SK-N-SH (cell line): ENCODE results near the gene SDK1. TPM values are rescaled to one million over a fixed set of nuclear protein-coding genes. Genes with fewer than 3 reads are reported as not detected.

Source experiments
- CTCF ChIA-PET: fragments of 300-600, 350-600 bp; formaldehyde crosslinking; extraction: SDS; loops from one replicate; lab custom pipeline; 2021; lab: Yijun Ruan, JAX
- POLR2A ChIA-PET: fragments of 350-600 bp; sonication (Branson Sonifier 250); formaldehyde crosslinking; extraction: SDS; loops from one replicate; lab custom pipeline; 2020; ENCODE audit warnings: antibody characterized with exemption, inconsistent platforms; lab: Yijun Ruan, JAX
- DNase-seq: peaks from one replicate; pipeline ENCODE4 v3.0.0; 2012
- H2AFZ ChIP-seq: fragments of 200-600 bp; sonication (generic); 2 replicates; pipeline ENCODE4 v1.8.1; 2016; ENCODE audit warnings: antibody characterized with exemption, mild to moderate bottlenecking, low read depth
- H3F3A ChIP-seq: fragments of 200-600 bp; sonication (generic); replicated peaks from 2 replicates; pipeline ENCODE3; 2016; ENCODE audit warnings: antibody characterized with exemption, mild to moderate bottlenecking; ENCODE audit not compliant: insufficient read depth
- H3K27ac ChIP-seq, 2 experiments: fragments of 200-500 bp in 1 of 2; fragments of 200-600 bp in 1 of 2; sonication (Bioruptor generic) in 1 of 2; sonication (generic), shearing (Covaris generic) in 1 of 2; 2 replicates each; pipeline versions ENCODE4 v1.5.1 to v1.6.1; 2014 to 2016; ENCODE audit warnings: low read depth in 2 of 2, inconsistent platforms in 1 of 2, low read length in 1 of 2, mild to moderate bottlenecking in 1 of 2, mixed read lengths in 1 of 2
- H3K27me3 ChIP-seq: fragments of 200-600 bp; sonication (generic), shearing (Covaris generic); 2 replicates; pipeline ENCODE4 v1.6.1; 2016; ENCODE audit warnings: mixed run types; ENCODE audit not compliant: insufficient read depth
- H3K36me3 ChIP-seq, 2 experiments: fragments of 200-500 bp in 1 of 2; fragments of 200-600 bp in 1 of 2; sonication (Bioruptor generic) in 1 of 2; sonication (generic) in 1 of 2; replicated peaks in 1 of 2; 2 replicates each; pipeline versions ENCODE3 to v1.5.1; 2014 to 2016; ENCODE audit warnings: low read length in 1 of 2, mild to moderate bottlenecking in 1 of 2; ENCODE audit not compliant: insufficient read depth in 2 of 2, control insufficient read depth in 1 of 2
- H3K4me1 ChIP-seq, 2 experiments: fragments of 200-500 bp in 1 of 2; fragments of 200-600 bp in 1 of 2; sonication (Bioruptor generic) in 1 of 2; sonication (generic), shearing (Covaris generic) in 1 of 2; 2 replicates each; pipeline versions ENCODE4 v1.5.1 to v1.6.1; 2014 to 2016; ENCODE audit warnings: low read depth in 1 of 2, low read length in 1 of 2, mixed run types in 1 of 2; ENCODE audit not compliant: insufficient read depth in 2 of 2, control insufficient read depth in 1 of 2
- H3K4me2 ChIP-seq: fragments of 200-600 bp; sonication (generic), shearing (Covaris generic); 2 replicates; pipeline ENCODE4 v1.6.1; 2017; ENCODE audit warnings: mixed run types
- H3K4me3 ChIP-seq, 2 experiments: fragments of 200-500 bp in 1 of 2; fragments of 200-600 bp in 1 of 2; sonication (Bioruptor generic) in 1 of 2; sonication (generic), shearing (Covaris generic) in 1 of 2; 2 replicates each; pipeline versions ENCODE4 v1.5.1 to v1.8.1; 2014 to 2016; ENCODE audit warnings: low read depth in 2 of 2, inconsistent platforms in 1 of 2, low read length in 1 of 2, mild to moderate bottlenecking in 1 of 2, mixed read lengths in 1 of 2, moderate library complexity in 1 of 2
- H3K79me2 ChIP-seq: fragments of 200-600 bp; sonication (generic); 2 replicates; pipeline ENCODE4 v1.8.1; 2017; ENCODE audit warnings: mild to moderate bottlenecking; ENCODE audit not compliant: insufficient read depth
- H3K9ac ChIP-seq: fragments of 200-600 bp; sonication (generic); 2 replicates; pipeline ENCODE4 v1.6.1; 2017; ENCODE audit warnings: mixed run types
- H3K9me2 ChIP-seq: fragments of 200-600 bp; sonication (generic); 2 replicates; pipeline ENCODE4 v1.6.1; 2017; ENCODE audit warnings: mixed run types
- H3K9me3 ChIP-seq: fragments of 200-600 bp; sonication (generic); 2 replicates; pipeline ENCODE4 v1.6.1; 2017; ENCODE audit warnings: mixed run types, mild to moderate bottlenecking, moderate library complexity
- H4K20me1 ChIP-seq: fragments of 200-600 bp; sonication (generic); 2 replicates; pipeline ENCODE4 v1.6.1; 2017; ENCODE audit warnings: mild to moderate bottlenecking, mixed run types; ENCODE audit not compliant: insufficient read depth
- CHD2 ChIP-seq: fragments of 150-350 bp; IDR thresholded peaks from 2 replicates; pipeline ENCODE4 v1.6.1; 2018; ENCODE audit warnings: low read length; ENCODE audit not compliant: partially characterized antibody
- EP300 ChIP-seq, 2 experiments: IDR thresholded peaks; 2 replicates each; pipeline versions ENCODE4 v1.4.0 to v1.6.1; 2012; ENCODE audit warnings: borderline replicate concordance in 1 of 2, low read depth in 1 of 2, low read length in 1 of 2
- EZH2phosphoT487 ChIP-seq: fragments of 200-600 bp; sonication (generic); IDR thresholded peaks from 2 replicates; pipeline ENCODE4 v1.6.1; 2017; ENCODE audit warnings: low read depth, mixed run types, mild to moderate bottlenecking, antibody characterized with exemption, moderate library complexity, borderline replicate concordance
- FOSL2 ChIP-seq: IDR thresholded peaks from 2 replicates; pipeline ENCODE4 v1.4.0; 2012; ENCODE audit warnings: low read depth, mild to moderate bottlenecking, moderate library complexity, borderline replicate concordance
- FOXM1 ChIP-seq: IDR thresholded peaks from 2 replicates; pipeline ENCODE4 v1.4.0; 2012; ENCODE audit warnings: low read depth, mild to moderate bottlenecking
- GABPA ChIP-seq: IDR thresholded peaks from 2 replicates; pipeline ENCODE4 v1.4.0; 2012; ENCODE audit warnings: low read depth, mild to moderate bottlenecking
- JUND ChIP-seq: IDR thresholded peaks from 2 replicates; pipeline ENCODE4 v1.4.0; 2012
- MXI1 ChIP-seq: IDR thresholded peaks from 2 replicates; pipeline ENCODE4 v1.6.1; 2012; ENCODE audit warnings: mild to moderate bottlenecking, low read depth, low read length, improper control_type of control experiment
- NFIC ChIP-seq: IDR thresholded peaks from 2 replicates; pipeline ENCODE4 v1.4.0; 2012; ENCODE audit warnings: borderline replicate concordance
- RAD21 ChIP-seq: IDR thresholded peaks from 2 replicates; pipeline ENCODE4 v1.6.1; 2012; ENCODE audit warnings: mild to moderate bottlenecking, low read length
- RCOR1 ChIP-seq: fragments of 150-350 bp; IDR thresholded peaks from 2 replicates; pipeline ENCODE4 v1.6.1; 2017; ENCODE audit warnings: antibody characterized with exemption, low read length
- SIN3A ChIP-seq: IDR thresholded peaks from 2 replicates; pipeline ENCODE4 v1.6.1; 2012; ENCODE audit warnings: low read depth, mild to moderate bottlenecking, low read length, moderate library complexity, borderline replicate concordance
- TAF1 ChIP-seq: IDR thresholded peaks from 2 replicates; pipeline ENCODE4 v1.6.1; 2012; ENCODE audit warnings: low read depth, mild to moderate bottlenecking, low read length, moderate library complexity, borderline replicate concordance
- TCF12 ChIP-seq: IDR thresholded peaks from 2 replicates; pipeline ENCODE4 v1.4.0; 2012
- TEAD4 ChIP-seq: IDR thresholded peaks from 2 replicates; pipeline ENCODE4 v1.4.0; 2012; ENCODE audit warnings: mild to moderate bottlenecking, borderline replicate concordance; ENCODE audit not compliant: insufficient read depth
- WGBS: methylation state at CpG from one replicate; pipeline ENCODE4 v1.1.6; 2017; ENCODE audit warnings: low lambda C conversion rate; 5-methylcytosine and 5-hydroxymethylcytosine counted together
- polyA plus RNA-seq, 3 experiments: library from polyadenylated mRNA; depleted of rRNA; stranded (reverse); fragments of >200 nt; gene quantifications; 2 replicates each; pipeline ENCODE4 v1.2.3, GENCODE V29; 2012
- TF ChIP-seq, protein P1 (sequence below): IDR thresholded peaks from 2 replicates; pipeline ENCODE4 v1.4.0; 2012; ENCODE audit warnings: low read depth
- TF ChIP-seq, protein P2 (sequence below): fragments of 150-350 bp; IDR thresholded peaks from 2 replicates; pipeline ENCODE4 v1.6.1; 2017; ENCODE audit warnings: antibody characterized with exemption, low read length, low read depth, borderline replicate concordance
- TF ChIP-seq, protein P3 (sequence below): fragments of 200-600 bp; sonication (generic); IDR thresholded peaks from 2 replicates; pipeline ENCODE4 v1.6.1; 2017; ENCODE audit warnings: antibody characterized with exemption, mild to moderate bottlenecking, moderate library complexity
- TF ChIP-seq, protein P4 (sequence below): IDR thresholded peaks from 2 replicates; pipeline ENCODE4; 2012
- TF ChIP-seq, protein P5 (sequence below): IDR thresholded peaks from 2 replicates; pipeline ENCODE4 v1.4.0; 2012; ENCODE audit warnings: low read depth, borderline replicate concordance

SDK1 gene
- polyA plus RNA-seq, 1 of the 3 experiments (the other 2 are of a cell fraction) = 1.2 TPM

DNA sequence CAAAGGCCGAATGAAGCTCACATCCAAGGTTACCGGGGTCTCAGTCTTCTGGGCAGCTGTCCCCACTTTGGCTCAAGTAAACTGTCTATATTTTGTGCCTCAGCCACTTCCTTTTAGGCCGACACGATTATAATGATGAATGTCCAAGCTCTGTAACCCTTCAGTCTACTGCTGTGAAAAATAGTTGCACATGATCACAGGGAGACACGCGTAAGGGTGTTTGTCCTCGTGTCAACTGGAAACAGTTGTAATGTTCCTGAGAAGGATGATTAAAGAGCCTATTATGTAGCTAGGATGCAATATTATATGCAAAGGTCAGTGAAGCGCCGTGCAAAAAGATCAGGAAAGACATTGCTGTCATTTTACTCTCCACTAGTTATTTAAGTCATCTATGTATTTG lies 559.9 kb downstream of the SDK1 start:
- Histone ChIP-seq H3K4me3 (no peak overlapping the region), H3K27ac (no peak overlapping the region), H3K9ac (no peak overlapping the region), H3K79me2 (no peaks in the 10 kb centered on the region), H3K4me1 (no peaks in the 10 kb centered on the region), H3K9me2 (no peaks in the 10 kb centered on the region), H3F3A (no peaks in the 10 kb centered on the region), H3K9me3 (no peaks in the 10 kb centered on the region), H4K20me1 (no peaks in the 10 kb centered on the region), H3K4me2 (no peak overlapping the region), H3K27me3 (no peaks in the 10 kb centered on the region), H3K36me3 (no peaks in the 10 kb centered on the region), H2AFZ (no peak overlapping the region)
- ChIA-PET POLR2A (no interaction called here), CTCF (no interaction called here)
- 62% methylated on average over 9 of the region's 9 CpGs for WGBS
- no peak for DNase-seq
- TF ChIP-seq, protein P1, sequence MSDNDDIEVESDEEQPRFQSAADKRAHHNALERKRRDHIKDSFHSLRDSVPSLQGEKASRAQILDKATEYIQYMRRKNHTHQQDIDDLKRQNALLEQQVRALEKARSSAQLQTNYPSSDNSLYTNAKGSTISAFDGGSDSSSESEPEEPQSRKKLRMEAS = no peak
- TF ChIP-seq CHD2 (no peak), EP300 (IDR thresholded peaks at IDR 0.05; ENCODE audit: borderline replicate concordance in 1 of 2, low read depth in 1 of 2, low read length in 1 of 2) (no peak), NFIC (no peak), TAF1 (no peak), GABPA (no peak), FOSL2 (no peak), TCF12 (no peak), TEAD4 (no peak), SIN3A (no peak), RCOR1 (no peak), RAD21 (no peak), JUND (no peak), EZH2phosphoT487 (no peak), MXI1 (no peak), FOXM1 (no peak)
- TF ChIP-seq, protein P2, sequence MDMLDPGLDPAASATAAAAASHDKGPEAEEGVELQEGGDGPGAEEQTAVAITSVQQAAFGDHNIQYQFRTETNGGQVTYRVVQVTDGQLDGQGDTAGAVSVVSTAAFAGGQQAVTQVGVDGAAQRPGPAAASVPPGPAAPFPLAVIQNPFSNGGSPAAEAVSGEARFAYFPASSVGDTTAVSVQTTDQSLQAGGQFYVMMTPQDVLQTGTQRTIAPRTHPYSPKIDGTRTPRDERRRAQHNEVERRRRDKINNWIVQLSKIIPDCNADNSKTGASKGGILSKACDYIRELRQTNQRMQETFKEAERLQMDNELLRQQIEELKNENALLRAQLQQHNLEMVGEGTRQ = no peak
- TF ChIP-seq, protein P3, sequence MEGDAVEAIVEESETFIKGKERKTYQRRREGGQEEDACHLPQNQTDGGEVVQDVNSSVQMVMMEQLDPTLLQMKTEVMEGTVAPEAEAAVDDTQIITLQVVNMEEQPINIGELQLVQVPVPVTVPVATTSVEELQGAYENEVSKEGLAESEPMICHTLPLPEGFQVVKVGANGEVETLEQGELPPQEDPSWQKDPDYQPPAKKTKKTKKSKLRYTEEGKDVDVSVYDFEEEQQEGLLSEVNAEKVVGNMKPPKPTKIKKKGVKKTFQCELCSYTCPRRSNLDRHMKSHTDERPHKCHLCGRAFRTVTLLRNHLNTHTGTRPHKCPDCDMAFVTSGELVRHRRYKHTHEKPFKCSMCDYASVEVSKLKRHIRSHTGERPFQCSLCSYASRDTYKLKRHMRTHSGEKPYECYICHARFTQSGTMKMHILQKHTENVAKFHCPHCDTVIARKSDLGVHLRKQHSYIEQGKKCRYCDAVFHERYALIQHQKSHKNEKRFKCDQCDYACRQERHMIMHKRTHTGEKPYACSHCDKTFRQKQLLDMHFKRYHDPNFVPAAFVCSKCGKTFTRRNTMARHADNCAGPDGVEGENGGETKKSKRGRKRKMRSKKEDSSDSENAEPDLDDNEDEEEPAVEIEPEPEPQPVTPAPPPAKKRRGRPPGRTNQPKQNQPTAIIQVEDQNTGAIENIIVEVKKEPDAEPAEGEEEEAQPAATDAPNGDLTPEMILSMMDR = no peak
- TF ChIP-seq, protein P4, sequence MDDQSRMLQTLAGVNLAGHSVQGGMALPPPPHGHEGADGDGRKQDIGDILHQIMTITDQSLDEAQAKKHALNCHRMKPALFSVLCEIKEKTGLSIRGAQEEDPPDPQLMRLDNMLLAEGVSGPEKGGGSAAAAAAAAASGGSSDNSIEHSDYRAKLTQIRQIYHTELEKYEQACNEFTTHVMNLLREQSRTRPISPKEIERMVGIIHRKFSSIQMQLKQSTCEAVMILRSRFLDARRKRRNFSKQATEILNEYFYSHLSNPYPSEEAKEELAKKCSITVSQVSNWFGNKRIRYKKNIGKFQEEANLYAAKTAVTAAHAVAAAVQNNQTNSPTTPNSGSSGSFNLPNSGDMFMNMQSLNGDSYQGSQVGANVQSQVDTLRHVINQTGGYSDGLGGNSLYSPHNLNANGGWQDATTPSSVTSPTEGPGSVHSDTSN = no peak
- TF ChIP-seq, protein P5, sequence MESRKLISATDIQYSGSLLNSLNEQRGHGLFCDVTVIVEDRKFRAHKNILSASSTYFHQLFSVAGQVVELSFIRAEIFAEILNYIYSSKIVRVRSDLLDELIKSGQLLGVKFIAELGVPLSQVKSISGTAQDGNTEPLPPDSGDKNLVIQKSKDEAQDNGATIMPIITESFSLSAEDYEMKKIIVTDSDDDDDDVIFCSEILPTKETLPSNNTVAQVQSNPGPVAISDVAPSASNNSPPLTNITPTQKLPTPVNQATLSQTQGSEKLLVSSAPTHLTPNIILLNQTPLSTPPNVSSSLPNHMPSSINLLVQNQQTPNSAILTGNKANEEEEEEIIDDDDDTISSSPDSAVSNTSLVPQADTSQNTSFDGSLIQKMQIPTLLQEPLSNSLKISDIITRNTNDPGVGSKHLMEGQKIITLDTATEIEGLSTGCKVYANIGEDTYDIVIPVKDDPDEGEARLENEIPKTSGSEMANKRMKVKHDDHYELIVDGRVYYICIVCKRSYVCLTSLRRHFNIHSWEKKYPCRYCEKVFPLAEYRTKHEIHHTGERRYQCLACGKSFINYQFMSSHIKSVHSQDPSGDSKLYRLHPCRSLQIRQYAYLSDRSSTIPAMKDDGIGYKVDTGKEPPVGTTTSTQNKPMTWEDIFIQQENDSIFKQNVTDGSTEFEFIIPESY = no peak
